ENCODE measurements around the gene MEF2B.
"Not testable (repeated sequence)": the region's sequence is repeated elsewhere in the genome, so short reads cannot be mapped to it uniquely, and the experiment has no call there.

The MEF2B gene

GRCh38 chr19:19179548-19180441 lies 9.7 kb upstream of the MEF2B start:
- no peak overlapping the region for H3K4me3 ChIP-seq (ENCODE audit: low read depth, low read length)
- DNase-seq (ENCODE audit: low read depth), result no peak
- no peak for TF ChIP-seq CTCF (IDR thresholded peaks at IDR 0.05; ENCODE audit: low read depth, low read length, missing control alignments)

GRCh38 chr19:19176950-19177349 lies 6.9 kb upstream of the MEF2B start:
- H3K4me3 ChIP-seq (ENCODE audit: low read depth, low read length), result no peak overlapping the region
- no peak for DNase-seq (ENCODE audit: low read depth)
- no peak for TF ChIP-seq CTCF (IDR thresholded peaks at IDR 0.05; ENCODE audit: low read depth, low read length, missing control alignments)

DNA sequence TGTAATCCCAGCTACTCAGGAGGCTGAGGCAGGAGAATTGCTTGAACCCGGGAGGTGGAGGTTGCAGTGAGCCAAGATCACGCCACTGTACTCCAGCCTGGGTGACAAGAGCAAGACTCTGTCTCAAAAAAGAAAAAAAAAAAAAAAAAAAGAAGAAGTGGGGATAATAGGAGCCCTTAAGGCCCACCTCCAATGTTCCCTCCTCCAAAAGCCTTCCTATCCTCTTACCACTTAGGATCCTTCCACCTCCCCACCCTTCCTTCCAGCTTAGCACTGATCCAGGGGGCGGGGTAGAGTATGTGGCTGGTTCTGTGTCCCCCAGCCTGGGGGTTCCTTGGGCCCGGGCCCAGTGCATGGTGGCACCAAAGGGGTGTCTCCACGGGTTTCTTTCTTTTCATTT lies 3.2 kb upstream of the MEF2B start:
- not testable (repeated sequence) for H3K4me3 ChIP-seq (ENCODE audit: low read depth, low read length); DNase-seq (ENCODE audit: low read depth)

DNA sequence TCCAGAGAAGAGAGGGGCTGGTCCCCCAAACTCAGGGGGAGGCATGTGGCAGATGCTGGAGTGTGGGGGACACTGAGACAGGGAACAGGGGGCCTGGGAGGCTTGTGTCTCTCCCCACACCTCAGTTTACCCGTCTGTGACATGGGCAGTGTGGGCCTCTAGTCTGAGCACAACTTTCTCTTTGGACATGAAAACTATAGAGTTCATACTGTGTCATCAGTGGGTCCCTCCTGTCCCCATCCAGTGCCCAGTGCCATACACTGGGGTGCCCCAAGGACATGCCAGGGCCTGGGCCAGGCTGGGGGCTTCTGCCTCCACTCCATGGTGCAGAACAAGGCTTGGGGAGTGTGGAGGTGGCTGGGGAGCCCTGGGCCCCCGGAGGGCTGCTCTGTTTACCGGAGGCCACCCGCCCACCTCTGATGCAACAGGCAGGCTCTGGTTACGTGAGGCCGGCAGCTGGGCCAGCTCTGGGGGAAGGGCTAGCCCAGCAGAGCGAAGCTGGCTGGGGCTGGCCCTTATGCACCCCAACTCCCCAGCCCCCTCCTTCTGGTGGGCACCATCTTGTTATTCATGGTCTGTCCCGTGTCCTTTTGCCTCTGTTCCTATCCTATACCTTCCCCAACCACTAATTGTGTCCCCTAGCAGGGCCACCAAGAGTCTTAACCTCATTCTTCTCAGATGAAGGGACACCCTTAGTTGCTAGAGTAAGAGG lies 1.9 kb upstream of the MEF2B start:
- no peak for TF ChIP-seq CTCF (IDR thresholded peaks at IDR 0.05; ENCODE audit: low read depth, low read length, missing control alignments)
- H3K4me3 ChIP-seq (ENCODE audit: low read depth, low read length), result no peak overlapping the region
- no peak for DNase-seq (ENCODE audit: low read depth)

- DNase-seq (ENCODE audit: low read depth), result no peak
- TF ChIP-seq CTCF (IDR thresholded peaks at IDR 0.05; ENCODE audit: low read depth, low read length, missing control alignments), result no peak
- no peak overlapping the region for H3K4me3 ChIP-seq (ENCODE audit: low read depth, low read length)
Observed at GRCh38 chr19:19170873-19171672, 1.0 kb upstream of the MEF2B start.

GRCh38 chr19:19169236-19170052 lies 619 bp downstream of the MEF2B start:
- TF ChIP-seq CTCF (IDR thresholded peaks at IDR 0.05; ENCODE audit: low read depth, low read length, missing control alignments), result no peak
- H3K4me3 ChIP-seq (ENCODE audit: low read depth, low read length), result peak overlapping the region; percentile 57
- DNase-seq (ENCODE audit: low read depth), result no peak
